HG03175 (cell line): ENCODE results near the gene DUSP12.
A peak's percentile ranks its signal among the peaks of the same experiment; 100 is the strongest.
"Not testable (repeated sequence)": the region's sequence is repeated elsewhere in the genome, so short reads cannot be mapped to it uniquely, and the experiment has no call there.

ENCODE experiments used
- ATAC-seq: cut with Tn5 transposase; IDR thresholded peaks from one replicate; pipeline ENCODE4 v1.9.1; 2021; ENCODE audit warnings: mild to moderate bottlenecking, moderate library complexity; ENCODE audit not compliant: unreplicated experiment

The DUSP12 gene

DNA sequence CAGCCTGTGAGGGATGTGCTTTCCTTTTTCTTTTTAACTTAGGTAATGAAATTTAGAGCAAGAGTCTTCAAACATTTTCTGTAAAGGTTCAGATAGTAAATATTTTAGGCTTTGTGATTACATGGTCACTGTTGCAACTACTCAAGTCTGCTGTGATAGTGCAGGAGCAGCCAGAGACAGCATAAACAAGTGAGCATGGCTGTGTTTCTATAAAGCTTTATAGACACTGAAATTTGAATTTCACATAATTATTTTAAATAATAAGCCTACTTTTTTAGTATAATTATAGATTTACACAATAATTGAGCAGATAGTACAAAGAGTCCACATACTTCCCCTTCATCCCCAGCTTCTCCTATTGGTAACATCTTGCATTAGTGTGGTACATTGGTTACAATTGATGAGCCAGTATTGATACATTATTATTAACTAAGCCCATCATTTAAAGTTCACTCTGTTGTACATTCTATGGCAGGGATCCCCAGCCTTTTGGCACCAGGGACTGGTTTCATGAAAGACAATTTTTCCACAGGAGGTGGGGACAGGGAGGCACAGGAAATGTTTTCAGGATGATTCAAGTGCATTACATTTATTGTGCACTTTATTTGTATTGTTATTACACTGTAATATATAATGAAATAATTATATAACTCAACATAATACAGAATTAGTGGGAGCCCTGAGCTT is 19.5 kb downstream of the DUSP12 start:
- ATAC-seq, result no peak

DNA sequence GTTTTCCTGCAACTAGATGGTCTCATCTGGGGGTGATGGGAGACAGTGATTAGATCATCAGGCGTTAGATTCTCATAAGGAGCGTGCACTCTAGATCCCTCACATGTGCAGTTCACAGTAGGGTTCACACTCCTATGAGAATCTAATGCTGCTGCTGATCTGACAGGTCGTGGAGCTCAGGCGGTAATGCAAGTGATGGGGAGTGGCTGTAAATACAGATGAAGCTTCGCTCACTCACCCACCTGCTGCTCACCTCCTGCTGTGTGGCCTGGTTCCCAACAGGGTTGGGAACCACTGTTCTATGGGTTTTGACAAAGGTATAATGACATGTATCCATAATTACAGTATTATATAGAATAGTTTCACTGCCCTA is 20.1 kb downstream of the DUSP12 start:
- not testable (repeated sequence) for ATAC-seq

GRCh38 chr1:161770250-161770649 is 20.7 kb downstream of the DUSP12 start:
- no peak for ATAC-seq

GRCh38 chr1:161771161-161771560 is 21.6 kb downstream of the DUSP12 start:
- ATAC-seq, result no peak

- no peak for ATAC-seq
These were observed 22.4 kb downstream of the DUSP12 start for GRCh38 chr1:161771973-161772372.

DNA sequence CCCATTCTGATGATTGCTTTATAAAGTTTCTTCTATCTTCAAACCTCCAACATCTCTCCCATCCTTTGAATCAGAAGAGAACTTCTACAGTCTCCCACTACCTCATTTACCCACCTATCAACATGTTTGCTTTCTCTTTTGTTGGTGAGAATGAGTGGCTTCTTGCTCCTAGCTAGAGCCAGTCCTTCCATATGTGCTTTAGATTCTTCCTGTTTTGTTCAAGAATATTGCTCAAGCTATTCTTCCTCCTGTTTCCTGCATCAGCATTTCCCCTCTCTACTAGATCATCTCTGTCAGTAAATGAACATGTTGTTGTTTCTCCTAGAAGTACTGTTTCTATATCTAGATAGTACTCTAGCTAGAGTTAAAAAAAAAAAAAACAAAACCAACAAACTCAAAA is 22.8 kb downstream of the DUSP12 start:
- ATAC-seq, result no peak

DNA sequence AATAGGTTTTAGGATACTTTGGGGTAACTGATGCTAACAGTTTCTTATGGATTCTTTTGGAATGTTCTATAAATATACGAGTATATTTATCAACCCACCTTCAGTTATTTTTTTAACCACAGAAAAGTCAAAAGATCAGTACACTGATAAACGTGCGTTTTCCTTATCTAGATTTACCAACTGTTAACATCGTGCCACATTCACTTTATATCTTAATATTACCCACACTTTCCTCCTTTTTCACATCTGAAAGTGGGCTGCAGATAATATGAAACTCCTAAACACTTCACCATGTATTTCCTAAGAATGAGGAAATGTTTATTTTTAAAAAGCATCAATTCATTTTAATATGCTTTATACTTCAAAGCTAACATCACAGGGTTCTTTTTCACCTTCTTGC is 24.2 kb downstream of the DUSP12 start:
- no peak for ATAC-seq

GRCh38 chr1:161777261-161777660 is 27.7 kb downstream of the DUSP12 start:
- ATAC-seq, result no peak

DNA sequence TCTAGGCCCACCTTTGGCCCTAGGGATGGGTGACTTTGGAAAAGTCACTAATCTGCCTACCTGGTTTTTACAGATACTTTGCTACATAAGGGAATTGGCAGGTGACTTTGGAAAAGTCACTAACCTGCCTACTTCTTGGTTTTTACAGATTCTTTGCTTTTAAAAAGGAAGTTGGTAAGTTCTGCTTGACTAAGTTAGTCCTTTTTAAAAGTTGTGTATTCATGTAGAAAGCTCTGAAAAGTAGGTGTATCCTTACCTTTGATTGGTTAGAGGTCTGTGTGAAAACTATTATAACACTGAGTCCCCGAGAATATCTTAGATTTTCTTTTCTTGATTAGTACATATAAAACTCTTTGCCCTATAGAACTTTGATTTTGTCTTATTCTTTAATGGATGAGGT is 28.9 kb downstream of the DUSP12 start:
- ATAC-seq, result no peak

- no peak for ATAC-seq
These were observed 29.8 kb downstream of the DUSP12 start for GRCh38 chr1:161779393-161779792.

- no peak for ATAC-seq
These were observed 32.4 kb downstream of the DUSP12 start for GRCh38 chr1:161781995-161782394.

DNA sequence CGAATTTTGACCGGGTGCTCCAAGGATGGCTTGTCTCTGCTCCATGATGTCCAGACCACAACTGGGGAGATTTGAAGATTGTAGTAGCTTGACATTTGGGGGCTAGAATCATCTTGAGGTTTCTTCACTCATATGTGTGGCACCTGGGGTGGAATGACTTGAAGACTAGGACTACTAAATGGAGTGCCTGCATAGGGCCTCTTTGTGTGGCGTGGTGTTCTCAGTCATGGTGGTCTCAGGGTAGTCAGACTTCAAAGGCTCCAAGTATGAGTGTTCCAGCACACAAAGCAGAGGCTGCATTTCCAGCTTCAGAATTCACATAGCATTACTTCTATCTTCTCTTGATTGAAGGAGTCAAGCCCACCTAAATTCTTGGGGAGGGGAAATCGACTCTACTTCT is 33.3 kb downstream of the DUSP12 start:
- ATAC-seq, result no peak

DNA sequence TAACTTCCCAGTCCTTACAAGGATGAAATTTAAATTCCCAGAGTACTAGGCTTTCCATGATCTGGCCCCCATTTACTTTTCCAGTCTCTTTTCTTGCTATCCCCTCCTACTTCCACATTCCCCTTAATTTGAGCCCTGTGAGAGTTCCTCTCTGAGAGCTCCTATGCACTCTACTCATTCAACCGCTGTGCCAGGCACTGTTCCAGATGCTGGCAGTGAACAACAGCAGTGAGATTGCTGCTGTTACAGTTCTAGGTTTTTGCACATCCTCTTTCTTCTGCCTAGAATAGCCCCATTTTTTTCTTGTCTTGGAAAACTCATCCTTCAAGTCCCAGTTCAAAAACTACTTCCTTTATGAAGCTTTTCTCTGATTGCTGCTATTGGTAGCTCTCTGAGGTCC is 35.4 kb downstream of the DUSP12 start:
- ATAC-seq, result no peak

- ATAC-seq, result no peak
These were observed 37.8 kb downstream of the DUSP12 start for GRCh38 chr1:161787355-161787754.

- no peak for ATAC-seq
These were observed 41.2 kb downstream of the DUSP12 start for GRCh38 chr1:161790587-161791317.

DNA sequence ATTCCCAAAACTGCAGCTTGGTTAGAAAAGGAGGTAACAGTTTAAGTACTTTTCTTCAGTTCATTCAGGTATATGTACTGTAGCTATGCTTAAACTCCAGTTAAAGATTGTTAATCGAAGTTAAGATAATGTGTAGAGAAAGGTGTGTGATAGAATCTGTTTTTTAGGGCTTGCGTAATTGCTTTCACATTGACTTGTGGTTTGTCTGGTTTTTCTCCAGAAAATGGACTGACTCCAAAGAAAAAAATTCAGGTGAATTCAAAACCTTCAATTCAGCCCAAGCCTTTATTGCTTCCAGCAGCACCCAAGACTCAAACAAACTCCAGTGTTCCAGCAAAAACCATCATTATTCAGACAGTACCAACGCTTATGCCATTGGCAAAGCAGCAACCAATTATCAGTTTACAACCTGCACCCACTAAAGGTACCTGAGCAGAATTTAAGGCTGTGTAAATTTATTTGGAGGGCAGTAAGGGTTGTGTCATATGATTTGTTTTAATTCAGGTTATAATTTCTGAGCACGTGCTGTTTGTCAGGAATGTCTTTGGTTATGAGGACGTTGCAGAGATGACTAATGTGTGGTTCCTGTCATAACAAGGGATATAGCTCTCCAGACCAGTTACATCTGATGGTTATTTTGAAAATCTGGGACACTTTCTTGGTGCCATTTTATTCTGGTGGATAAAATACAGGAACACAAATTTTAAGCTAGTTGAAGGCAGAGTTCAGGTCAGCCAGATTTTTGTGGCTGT is 42.5 kb downstream of the DUSP12 start:
- ATAC-seq, result no peak

GRCh38 chr1:161792740-161793139 is 43.2 kb downstream of the DUSP12 start:
- ATAC-seq, result peak; percentile 83

DNA sequence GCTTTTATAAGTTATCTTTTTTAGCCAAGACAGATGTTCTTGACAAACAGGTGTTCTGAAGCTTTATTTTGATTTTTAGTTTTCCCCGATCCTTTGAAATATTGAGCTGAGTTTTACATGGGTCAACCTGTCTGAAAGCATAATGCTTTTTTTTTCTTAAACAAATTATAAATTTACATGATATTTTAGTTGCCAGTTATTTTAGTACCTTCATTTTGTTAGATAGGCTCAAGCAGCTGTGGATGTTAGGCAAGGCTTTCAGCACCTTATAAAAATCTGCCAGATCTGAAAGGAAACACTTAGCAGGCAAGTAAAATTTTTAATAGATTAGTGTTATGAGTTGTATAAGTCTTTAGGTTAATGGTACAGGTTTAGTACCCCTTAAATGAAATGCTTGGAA is 50.2 kb downstream of the DUSP12 start:
- no peak for ATAC-seq

GRCh38 chr1:161801955-161802354 is 52.4 kb downstream of the DUSP12 start:
- ATAC-seq, result no peak

DNA sequence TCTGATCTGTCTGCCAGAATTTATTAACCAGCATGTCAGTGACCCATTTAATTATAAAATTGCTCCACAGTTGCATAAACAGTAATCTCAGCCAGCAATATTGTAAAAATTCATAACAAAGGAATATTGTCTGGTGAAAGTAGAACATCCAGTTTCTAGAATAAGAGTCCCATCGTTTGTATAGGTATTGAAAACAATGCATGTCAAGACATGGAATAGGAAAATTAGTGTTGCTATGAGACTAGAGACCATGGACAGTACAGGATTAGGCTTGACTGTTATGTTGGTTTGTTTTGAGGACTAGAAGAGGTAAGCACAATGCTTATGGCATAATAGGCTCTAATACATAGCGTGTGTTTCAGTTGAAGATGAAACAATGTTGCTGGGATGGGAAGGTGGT is 53.6 kb downstream of the DUSP12 start:
- no peak for ATAC-seq

DNA sequence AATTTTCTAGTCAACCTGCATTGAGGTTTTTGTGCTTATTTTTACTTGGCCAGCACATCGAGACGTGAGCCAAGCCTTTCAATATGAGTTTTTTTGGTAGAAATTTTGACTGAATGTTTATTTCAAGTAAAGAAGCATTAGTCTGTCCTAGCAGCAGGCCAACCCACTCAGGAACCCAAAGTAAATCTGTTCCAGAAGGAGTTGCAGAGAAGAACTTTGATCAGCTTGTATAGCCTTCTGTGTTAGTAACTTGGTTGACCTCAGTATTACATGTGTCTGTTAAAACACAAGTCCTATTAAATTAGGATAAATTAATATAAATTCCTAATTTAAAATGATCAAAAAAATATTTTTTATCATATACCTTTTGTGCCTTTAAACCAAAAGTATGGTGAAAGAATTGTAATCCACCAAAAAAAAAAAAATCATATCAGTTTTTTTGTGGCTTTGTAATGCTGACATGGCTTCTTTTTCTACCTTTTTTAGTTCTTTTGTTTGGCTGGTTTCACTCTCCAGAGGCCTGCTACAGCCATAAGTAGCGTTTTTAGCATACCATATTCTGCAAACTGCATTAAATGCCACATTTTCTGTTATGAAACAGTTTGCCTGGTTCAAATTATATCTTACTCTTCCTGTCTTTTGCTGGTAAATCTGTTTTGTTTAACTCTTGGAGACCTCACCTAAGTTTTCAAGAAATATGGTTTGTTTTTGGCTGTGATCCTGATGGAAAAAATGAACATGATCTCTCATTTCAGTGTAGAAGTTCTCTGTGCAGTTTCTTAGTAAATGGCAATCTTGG is 56.0 kb downstream of the DUSP12 start:
- no peak for ATAC-seq
